ENCODE results near the gene MKRN2OS. TPM values are rescaled to one million over a fixed set of nuclear protein-coding genes. Genes with fewer than 3 reads are reported as not detected.
A peak's percentile ranks its signal among the peaks of the same experiment; 100 is the strongest.

The MKRN2OS gene
- total RNA-seq (2013; cell fraction: nucleolus; rRNA removed): not detected in 2 replicates
- total RNA-seq (2014; rRNA removed): not detected in 2 replicates
- 0.37 and 0.54 TPM in 2 replicates for total RNA-seq (2014; rRNA removed; fragmentation: Illumina TruSeq; extraction: Trizol)
- not detected in 2 replicates for total RNA-seq (2021)
- not detected for polyA plus RNA-seq (2011; ENCODE audit: low read depth)
- polyA plus RNA-seq (2011; rRNA removed): 0.17 and 1.0 TPM in 2 replicates
- polyA plus RNA-seq (2011; cell fraction: cytosol; rRNA removed): 0.33 and 0.70 TPM in 2 replicates
- 0.40 TPM in 1 of 2 replicates, not detected in the other for polyA plus RNA-seq (2011; cell fraction: nucleus; rRNA removed)
- polyA plus RNA-seq (2012): 0.32 and 0.63 TPM in 2 replicates
- 0.43 TPM in 2 replicates for polyA plus RNA-seq (2014; fragmentation: Illumina TruSeq; extraction: Trizol)
- under 1 TPM in 1 of 2 experiments, not detected in 1; 0.20 TPM for polyA plus RNA-seq (2014; fragmentation: Nextera tagmentation; extraction: Ambion mirVana)
- not detected in 2 replicates for polyA plus RNA-seq (2014; rRNA removed)
- under 1 TPM; 0.30 to 0.37 TPM for polyA plus RNA-seq (2016; fragmentation: Nextera tagmentation; extraction: Ambion mirVana)
- polyA minus RNA-seq (2011; rRNA and poly(A)+ RNA removed): 0.26 TPM in 1 of 2 replicates, not detected in the other
- not detected in 2 replicates for polyA minus RNA-seq (2011; cell fraction: cytosol; rRNA and poly(A)+ RNA removed)
- 1.2 TPM in 1 of 2 replicates, not detected in the other for polyA minus RNA-seq (2011; cell fraction: nucleus; rRNA and poly(A)+ RNA removed)
- Bru-seq, nascent RNA: percentile 21 among the genes with signal in this experiment
- percentile 21 among the genes with signal in this experiment for BruChase-seq, experiment 1, labeled RNA remaining after a 6-hour chase
- percentile 10 among the genes with signal in this experiment for BruChase-seq, experiment 2, labeled RNA remaining after a 2-hour chase
- long read RNA-seq, experiment 1: 0 reads
- long read RNA-seq, experiment 2, partial matches to known transcripts: 0 of 5 reads
- long read RNA-seq, experiment 2, other reads (novel, unspliced or antisense): 5 of 5 reads

DNA sequence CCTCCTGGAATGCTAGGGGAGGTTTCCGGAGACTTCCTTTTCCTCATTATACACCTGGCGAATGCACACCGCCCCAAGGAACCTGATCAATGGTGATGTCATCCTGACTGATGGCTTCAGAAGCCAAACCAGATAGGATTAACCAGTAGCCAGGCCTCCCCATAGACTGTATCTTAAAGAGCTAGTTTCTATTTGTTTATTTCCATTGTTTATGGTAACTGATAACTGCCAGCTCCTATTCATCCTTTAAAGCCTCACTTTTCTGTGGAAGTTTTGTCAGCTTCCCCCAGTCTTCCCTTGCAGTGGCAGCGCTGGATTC lies at the start of gene MKRN2OS:
TSS of gene MKRN2OS (minus strand) at position 27 of the 319 bp plus-strand sequence. CDS start 35 bp downstream, outside the sequence.
- Histone ChIP-seq H4K20me1 (ENCODE audit: control insufficient read depth, insufficient read depth) (no peaks in the 10 kb centered on the region), H3K4me1 (ENCODE audit: control insufficient read depth, insufficient read depth, low read length) (no peaks in the 10 kb centered on the region), H3K9me3 (replicated peaks; ENCODE audit: control insufficient read depth, insufficient read depth, low read length) (no peaks in the 10 kb centered on the region), H2AFZ (ENCODE audit: control insufficient read depth, low read depth, low read length) (no peak within 1 kb of the TSS), H3K4me3 (no peak within 1 kb of the TSS), H3K4me2 (ENCODE audit: control insufficient read depth, insufficient read depth) (no peak within 1 kb of the TSS), H3K79me2 (ENCODE audit: control insufficient read depth, insufficient read depth, low read length) (no peaks in the 10 kb centered on the region), H3K9ac (ENCODE audit: control insufficient read depth, insufficient read depth, low read length) (no peak within 1 kb of the TSS), H3K36me3 (ENCODE audit: control insufficient read depth in 2 of 2, insufficient read depth in 2 of 2, low read length in 1 of 2) (no peaks in the 10 kb centered on the region; a peak in 1 of 4 replicates), H3K27me3 (replicated peaks in 1 of 2; ENCODE audit: control insufficient read depth in 2 of 2, insufficient read depth in 2 of 2, low read length in 1 of 2) (no peaks in the 10 kb centered on the region), H3K27ac (ENCODE audit: control insufficient read depth, insufficient read depth) (no peak within 1 kb of the TSS)
- SMC1A ChIA-PET (ENCODE audit: uncharacterized antibody, unreplicated experiment): interaction anchor here (1.5 to 1.6 kb wide), 2 partner anchors 10 to 61 kb away, joined by 3 to 8 read pairs; partner anchors contain the start of gene TSEN2
- FAIRE-seq (no peak), DNase-seq (ENCODE audit: low read depth, low spot score) (no peak), ATAC-seq (no peak)
- 93% methylated on average over 4 of the region's 4 CpGs for WGBS (ENCODE audit: insufficient coverage, insufficient replicate concordance, low lambda C conversion rate, missing lambda C conversion rate)
- TF ChIP-seq ATF7 (IDR thresholded peaks at IDR 0.05; ENCODE audit: low read depth): no peak
- no peak for TF ChIP-seq FOXK2 (IDR thresholded peaks at IDR 0.05)
- no peak for TF ChIP-seq RBBP5 (conservative IDR thresholded peaks at IDR 0.05)
- TF ChIP-seq PAX8 (IDR thresholded peaks at IDR 0.05): no peak
- TF ChIP-seq, protein P1, sequence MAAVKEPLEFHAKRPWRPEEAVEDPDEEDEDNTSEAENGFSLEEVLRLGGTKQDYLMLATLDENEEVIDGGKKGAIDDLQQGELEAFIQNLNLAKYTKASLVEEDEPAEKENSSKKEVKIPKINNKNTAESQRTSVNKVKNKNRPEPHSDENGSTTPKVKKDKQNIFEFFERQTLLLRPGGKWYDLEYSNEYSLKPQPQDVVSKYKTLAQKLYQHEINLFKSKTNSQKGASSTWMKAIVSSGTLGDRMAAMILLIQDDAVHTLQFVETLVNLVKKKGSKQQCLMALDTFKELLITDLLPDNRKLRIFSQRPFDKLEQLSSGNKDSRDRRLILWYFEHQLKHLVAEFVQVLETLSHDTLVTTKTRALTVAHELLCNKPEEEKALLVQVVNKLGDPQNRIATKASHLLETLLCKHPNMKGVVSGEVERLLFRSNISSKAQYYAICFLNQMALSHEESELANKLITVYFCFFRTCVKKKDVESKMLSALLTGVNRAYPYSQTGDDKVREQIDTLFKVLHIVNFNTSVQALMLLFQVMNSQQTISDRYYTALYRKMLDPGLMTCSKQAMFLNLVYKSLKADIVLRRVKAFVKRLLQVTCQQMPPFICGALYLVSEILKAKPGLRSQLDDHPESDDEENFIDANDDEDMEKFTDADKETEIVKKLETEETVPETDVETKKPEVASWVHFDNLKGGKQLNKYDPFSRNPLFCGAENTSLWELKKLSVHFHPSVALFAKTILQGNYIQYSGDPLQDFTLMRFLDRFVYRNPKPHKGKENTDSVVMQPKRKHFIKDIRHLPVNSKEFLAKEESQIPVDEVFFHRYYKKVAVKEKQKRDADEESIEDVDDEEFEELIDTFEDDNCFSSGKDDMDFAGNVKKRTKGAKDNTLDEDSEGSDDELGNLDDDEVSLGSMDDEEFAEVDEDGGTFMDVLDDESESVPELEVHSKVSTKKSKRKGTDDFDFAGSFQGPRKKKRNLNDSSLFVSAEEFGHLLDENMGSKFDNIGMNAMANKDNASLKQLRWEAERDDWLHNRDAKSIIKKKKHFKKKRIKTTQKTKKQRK (IDR thresholded peaks at IDR 0.05; ENCODE audit: low read depth, low read length): no peak
- TF ChIP-seq JUNB (IDR thresholded peaks at IDR 0.05): no peak
- CTCF ChIA-PET: interaction anchor here (0.8 kb wide), 1 partner anchor 10 kb away, joined by 3 read pairs; no protein-coding TSS in a partner anchor
- RAD21 ChIA-PET (ENCODE audit: unreplicated experiment): no interaction called here
- intact Hi-C loops (cut with micrococcal nuclease; ENCODE audit: unreplicated experiment) (no loop called here), in situ Hi-C loops (cut with MboI) (no loop called here)
- BruUV-seq (replicated peaks): no TSS peak
- POLR2A ChIA-PET: interaction anchor here (1.4 kb wide), 1 partner anchor 9 kb away, joined by 3 read pairs; no protein-coding TSS in a partner anchor
